H9 (cell line): Measurements from ENCODE around the gene ITPK1. TPM values are rescaled to one million over a fixed set of nuclear protein-coding genes. Genes with fewer than 3 reads are reported as not detected.

ENCODE experiments used
- DNase-seq: peaks from one replicate; pipeline ENCODE4 v3.0.0-alpha.2; 2017
- H2AFZ ChIP-seq: one replicate; pipeline ENCODE4 v1.6.1; 2013; ENCODE audit warnings: mild to moderate bottlenecking, low read length, control low read depth, moderate library complexity
- H2AK5ac ChIP-seq: 2 replicates; pipeline ENCODE4 v1.6.1; 2013; ENCODE audit warnings: low read length, control low read depth, mixed read lengths; ENCODE audit not compliant: insufficient read length
- H2BK120ac ChIP-seq: one replicate; pipeline ENCODE4 v1.6.1; 2013; ENCODE audit warnings: low read depth, mild to moderate bottlenecking, low read length, control low read depth, inconsistent platforms; ENCODE audit not compliant: poor library complexity, severe bottlenecking
- H2BK12ac ChIP-seq: 2 replicates; pipeline ENCODE4 v1.6.1; 2013; ENCODE audit warnings: low read length, control low read depth, mixed read lengths, low read depth; ENCODE audit not compliant: insufficient read length
- H2BK15ac ChIP-seq: 2 replicates; pipeline ENCODE4 v1.6.1; 2013; ENCODE audit warnings: low read depth, low read length, control low read depth
- H2BK20ac ChIP-seq: one replicate; pipeline ENCODE4 v1.6.1; 2013; ENCODE audit warnings: low read depth, mild to moderate bottlenecking, low read length, control low read depth, inconsistent platforms; ENCODE audit not compliant: poor library complexity, severe bottlenecking
- H2BK5ac ChIP-seq: 2 replicates; pipeline ENCODE4 v1.6.1; 2013; ENCODE audit warnings: low read length, control low read depth, mixed read lengths; ENCODE audit not compliant: insufficient read length
- H3K14ac ChIP-seq: 2 replicates; pipeline ENCODE4 v1.6.1; 2013; ENCODE audit warnings: low read length, control low read depth; ENCODE audit not compliant: insufficient read depth
- H3K18ac ChIP-seq: 2 replicates; pipeline ENCODE4 v1.6.1; 2013; ENCODE audit warnings: low read depth, mild to moderate bottlenecking, mixed read lengths, low read length, control low read depth; ENCODE audit not compliant: insufficient read length
- H3K23ac ChIP-seq: 2 replicates; pipeline ENCODE4 v1.6.1; 2013; ENCODE audit warnings: low read length, control low read depth, mixed read lengths, low read depth; ENCODE audit not compliant: insufficient read length
- H3K23me2 ChIP-seq: 2 replicates; pipeline ENCODE4 v1.6.1; 2013; ENCODE audit warnings: low read depth, mild to moderate bottlenecking, mixed read lengths, low read length, control low read depth; ENCODE audit not compliant: insufficient read length, poor library complexity, severe bottlenecking
- H3K27ac ChIP-seq: 2 replicates; pipeline ENCODE4 v1.5.1; 2013; ENCODE audit warnings: low read length, control low read depth, mixed read lengths, low read depth; ENCODE audit not compliant: insufficient read length
- H3K27me3 ChIP-seq: 2 replicates; pipeline ENCODE4 v1.6.1; 2013; ENCODE audit warnings: low read length, control low read depth, inconsistent platforms; ENCODE audit not compliant: insufficient read depth
- H3K4ac ChIP-seq: 2 replicates; pipeline ENCODE4 v1.6.1; 2013; ENCODE audit warnings: low read depth, mild to moderate bottlenecking, control low read depth, inconsistent platforms, low read length, moderate library complexity
- H3K4me1 ChIP-seq: 2 replicates; pipeline ENCODE4 v1.6.1; 2013; ENCODE audit warnings: low read length, control low read depth, inconsistent platforms; ENCODE audit not compliant: insufficient read depth
- H3K4me2 ChIP-seq: 2 replicates; pipeline ENCODE4 v1.6.1; 2013; ENCODE audit warnings: low read length, control low read depth, mixed read lengths; ENCODE audit not compliant: insufficient read length, insufficient read depth
- H3K56ac ChIP-seq: 2 replicates; pipeline ENCODE4 v1.6.1; 2013; ENCODE audit warnings: low read depth, mild to moderate bottlenecking, mixed read lengths, low read length, control low read depth; ENCODE audit not compliant: insufficient read length
- H3K79me1 ChIP-seq: 2 replicates; pipeline ENCODE4 v1.6.1; 2013; ENCODE audit warnings: low read depth, mild to moderate bottlenecking, moderate library complexity, low read length, control low read depth, inconsistent platforms; ENCODE audit not compliant: insufficient read depth, poor library complexity, severe bottlenecking
- H3K79me2 ChIP-seq: 2 replicates; pipeline ENCODE4 v1.6.1; 2013; ENCODE audit warnings: low read length, control low read depth, inconsistent platforms; ENCODE audit not compliant: insufficient read depth
- H3K9ac ChIP-seq: 2 replicates; pipeline ENCODE4 v1.6.1; 2013; ENCODE audit warnings: low read length, control low read depth, mixed read lengths; ENCODE audit not compliant: insufficient read length; ENCODE audit errors: extremely low read depth
- H3K9me3 ChIP-seq: one replicate; pipeline ENCODE4 v1.6.1; 2013; ENCODE audit warnings: low read depth, low read length, inconsistent platforms; ENCODE audit not compliant: control insufficient read depth
- H3T11ph ChIP-seq: one replicate; pipeline ENCODE4 v1.6.1; 2013; ENCODE audit warnings: mild to moderate bottlenecking, low read length, control low read depth, inconsistent platforms
- H4K20me1 ChIP-seq: one replicate; pipeline ENCODE4 v1.6.1; 2013; ENCODE audit not compliant: control insufficient read depth, insufficient read length, insufficient read depth
- H4K5ac ChIP-seq: 2 replicates; pipeline ENCODE4 v1.6.1; 2013; ENCODE audit warnings: low read depth, mild to moderate bottlenecking, mixed read lengths, low read length, control low read depth; ENCODE audit not compliant: insufficient read length
- H4K8ac ChIP-seq: replicated peaks from 2 replicates; pipeline ENCODE4 v1.6.1; 2013; ENCODE audit warnings: low read length, control low read depth, mixed read lengths, low read depth; ENCODE audit not compliant: insufficient read length
- H4K91ac ChIP-seq: 2 replicates; pipeline ENCODE4 v1.6.1; 2013; ENCODE audit warnings: low read depth, mild to moderate bottlenecking, moderate library complexity, mixed read lengths, low read length, control low read depth; ENCODE audit not compliant: insufficient read length
- H3K27ac Mint-ChIP-seq, 3 experiments: 2 replicates in 2 of 3; 3 replicates in 1 of 3; pipeline ENCODE4 v1.8.0; 2020 to 2021; ENCODE audit warnings: mixed read lengths in 3 of 3, mild to moderate bottlenecking in 1 of 3, moderate library complexity in 1 of 3
- H3K27me3 Mint-ChIP-seq: 2 replicates; pipeline ENCODE4 v1.8.0; 2021; ENCODE audit warnings: low read depth, mild to moderate bottlenecking, moderate library complexity, mixed read lengths
- H3K36me3 Mint-ChIP-seq, 3 experiments: 2 replicates in 2 of 3; 3 replicates in 1 of 3; pipeline ENCODE4 v1.8.0; 2020 to 2021; ENCODE audit warnings: low read depth in 3 of 3, mixed read lengths in 3 of 3; ENCODE audit not compliant: insufficient read depth in 1 of 3
- H3K4me1 Mint-ChIP-seq, 2 experiments: 2 replicates each; pipeline ENCODE4 v1.8.0; 2020; ENCODE audit warnings: mixed read lengths in 2 of 2
- H3K4me3 Mint-ChIP-seq, 2 experiments: 2 replicates in 1 of 2; 3 replicates in 1 of 2; pipeline ENCODE4 v1.8.0; 2020 to 2021; ENCODE audit warnings: mild to moderate bottlenecking in 2 of 2, mixed read lengths in 2 of 2, moderate library complexity in 1 of 2
- H3K9me3 Mint-ChIP-seq, 2 experiments: 2 replicates in 1 of 2; 3 replicates in 1 of 2; pipeline ENCODE4 v1.8.0; 2020; ENCODE audit warnings: mild to moderate bottlenecking in 2 of 2, mixed read lengths in 2 of 2, moderate library complexity in 1 of 2
- WGBS: extraction: QIAGEN DNeasy Blood & Tissue Kit; methylation state at CpG from one replicate; pipeline ENCODE4 v1.1.7; 2013; ENCODE audit warnings: missing lambda C conversion rate, low lambda C conversion rate, mixed read lengths; ENCODE audit not compliant: insufficient read length; ENCODE audit errors: extremely low coverage; 5-methylcytosine and 5-hydroxymethylcytosine counted together
- total RNA-seq: library from RNA; stranded (reverse); gene quantifications from 2 replicates; pipeline ENCODE4 v1.2.1, GENCODE V29; 2021
- TF ChIP-seq, protein P1 (sequence below): fragments of 200-600 bp; sonication (generic); conservative IDR thresholded peaks from 3 replicates; pipeline ENCODE4 v1.8.0; 2021; ENCODE audit warnings: antibody characterized with exemption, mild to moderate bottlenecking

ITPK1 gene
- total RNA-seq, 1 experiment from 2014 or later, result 92.7 TPM

DNA sequence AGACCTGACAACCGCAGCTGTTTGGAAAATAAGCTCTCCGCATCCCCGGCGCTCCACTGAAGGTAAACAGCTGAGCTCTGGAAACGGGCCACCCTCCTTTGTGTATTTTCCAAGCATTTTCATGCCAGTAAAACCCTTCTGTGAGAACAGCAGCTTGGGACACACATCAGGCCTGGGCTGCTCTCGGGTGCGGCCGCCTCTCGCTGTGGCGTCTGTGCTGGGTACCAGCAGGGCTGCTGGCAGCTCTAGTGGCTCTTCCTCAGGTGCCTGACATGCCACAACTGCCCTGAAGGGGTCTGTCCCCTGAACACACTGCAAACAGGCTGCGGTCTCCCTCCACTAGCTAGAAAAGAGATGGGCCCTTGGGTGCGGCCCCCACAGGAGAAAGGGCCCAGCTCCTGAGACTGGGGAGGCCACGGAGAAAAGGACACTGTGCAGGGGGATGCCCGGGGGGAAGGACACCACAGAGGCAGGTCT lies 96.3 kb downstream of the ITPK1 start:
- Mint-ChIP-seq H3K4me3 (no peak overlapping the region), H3K4me1 (peaks cover 38 to 50% of the 10 kb centered on the region in 2 experiments), H3K27me3 (no peaks in the 10 kb centered on the region), H3K9me3 (no peaks in the 10 kb centered on the region), H3K27ac (peak overlapping the region in 2 of 3 experiments; percentile 70 to 72; a peak in 5 of 7 replicates), H3K36me3 (peaks cover 6 to 14% (median 12%) of the 10 kb centered on the region in 3 experiments)
- no peaks in the 10 kb centered on the region for H3K79me1 ChIP-seq
- H3T11ph ChIP-seq, result no peak overlapping the region
- H4K20me1 ChIP-seq, result no peaks in the 10 kb centered on the region
- H3K9ac ChIP-seq, result no peak overlapping the region
- H2BK5ac ChIP-seq, result no peak overlapping the region
- H2AK5ac ChIP-seq, result no peak overlapping the region
- H4K91ac ChIP-seq, result no peak overlapping the region
- no peak overlapping the region for H4K5ac ChIP-seq
- H3K4ac ChIP-seq, result no peak overlapping the region
- no peak overlapping the region for H3K23ac ChIP-seq
- no peak overlapping the region for H3K56ac ChIP-seq
- H3K9me3 ChIP-seq, result no peaks in the 10 kb centered on the region
- no peaks in the 10 kb centered on the region; the same call in 1 of the 2 replicates for H3K4me1 ChIP-seq
- H3K18ac ChIP-seq, result no peak overlapping the region
- WGBS, result no CpG with 5 or more reads among the region's 14 CpGs
- no peak overlapping the region for H3K27ac ChIP-seq
- H2BK15ac ChIP-seq, result no peak overlapping the region
- H3K14ac ChIP-seq, result no peak overlapping the region; the same call in 1 of the 2 replicates
- no peak for DNase-seq
- no peak overlapping the region for H4K8ac ChIP-seq
- H3K23me2 ChIP-seq, result no peaks in the 10 kb centered on the region
- no peak overlapping the region for H3K4me2 ChIP-seq
- H2BK12ac ChIP-seq, result no peak overlapping the region
- H2BK120ac ChIP-seq, result no peak overlapping the region
- no peak overlapping the region for H2BK20ac ChIP-seq
- H3K79me2 ChIP-seq, result no peaks in the 10 kb centered on the region
- H2AFZ ChIP-seq, result no peak overlapping the region
- TF ChIP-seq, protein P1, sequence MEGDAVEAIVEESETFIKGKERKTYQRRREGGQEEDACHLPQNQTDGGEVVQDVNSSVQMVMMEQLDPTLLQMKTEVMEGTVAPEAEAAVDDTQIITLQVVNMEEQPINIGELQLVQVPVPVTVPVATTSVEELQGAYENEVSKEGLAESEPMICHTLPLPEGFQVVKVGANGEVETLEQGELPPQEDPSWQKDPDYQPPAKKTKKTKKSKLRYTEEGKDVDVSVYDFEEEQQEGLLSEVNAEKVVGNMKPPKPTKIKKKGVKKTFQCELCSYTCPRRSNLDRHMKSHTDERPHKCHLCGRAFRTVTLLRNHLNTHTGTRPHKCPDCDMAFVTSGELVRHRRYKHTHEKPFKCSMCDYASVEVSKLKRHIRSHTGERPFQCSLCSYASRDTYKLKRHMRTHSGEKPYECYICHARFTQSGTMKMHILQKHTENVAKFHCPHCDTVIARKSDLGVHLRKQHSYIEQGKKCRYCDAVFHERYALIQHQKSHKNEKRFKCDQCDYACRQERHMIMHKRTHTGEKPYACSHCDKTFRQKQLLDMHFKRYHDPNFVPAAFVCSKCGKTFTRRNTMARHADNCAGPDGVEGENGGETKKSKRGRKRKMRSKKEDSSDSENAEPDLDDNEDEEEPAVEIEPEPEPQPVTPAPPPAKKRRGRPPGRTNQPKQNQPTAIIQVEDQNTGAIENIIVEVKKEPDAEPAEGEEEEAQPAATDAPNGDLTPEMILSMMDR, result peak; percentile 29; the same call in 2 of the 3 replicates
- no peaks in the 10 kb centered on the region for H3K27me3 ChIP-seq
